Measurements from ENCODE around the gene JAKMIP1.

- no peak for TF ChIP-seq POLR2A (IDR thresholded peaks at IDR 0.05)
- TF ChIP-seq CTCF (IDR thresholded peaks at IDR 0.05): no peak
Measured at GRCh38 chr4:6062133-6062532, 138.2 kb downstream of the JAKMIP1 start.
